HL-60/S4 (cell line): ENCODE results near the gene TRIM67.

ENCODE experiments used
- in situ Hi-C: fragments of 300-500 bp; cut with MboI; formaldehyde crosslinking; loops from 2 replicates; pipeline ENCODE4 v1.14.3; 2022; ENCODE audit warnings: low sequenced_read_pairs

The TRIM67 gene

GRCh38 chr1:231232870-231233734, 71.2 kb downstream of the TRIM67 start:
- in situ Hi-C loops, result no loop called here

GRCh38 chr1:231233735-231234417, 72.0 kb downstream of the TRIM67 start:
- in situ Hi-C loops, result no loop called here

- in situ Hi-C loops, result no loop called here
Observed at GRCh38 chr1:231234506-231234905, 72.6 kb downstream of the TRIM67 start.

GRCh38 chr1:231235526-231236207, 73.8 kb downstream of the TRIM67 start:
- in situ Hi-C loops, result no loop called here

- in situ Hi-C loops, result no loop called here
Observed at GRCh38 chr1:231236208-231236591, 74.3 kb downstream of the TRIM67 start.

GRCh38 chr1:231236938-231237337, 75.1 kb downstream of the TRIM67 start:
- in situ Hi-C loops, result no loop called here

GRCh38 chr1:231238298-231238697, 76.4 kb downstream of the TRIM67 start:
- in situ Hi-C loops, result no loop called here

- in situ Hi-C loops, result no loop called here
Observed at GRCh38 chr1:231240531-231240882, 78.6 kb downstream of the TRIM67 start.

- in situ Hi-C loops, result no loop called here
Observed at GRCh38 chr1:231240883-231241735, 79.3 kb downstream of the TRIM67 start, which contains the start of gene GNPAT. GNPAT (plus strand) TSS chr1:231241212; CDS start chr1:231241379, 167 bp downstream.

GRCh38 chr1:231241750-231242149, 79.9 kb downstream of the TRIM67 start:
- in situ Hi-C loops, result no loop called here

GRCh38 chr1:231242516-231243198, 80.8 kb downstream of the TRIM67 start:
- in situ Hi-C loops, result no loop called here

GRCh38 chr1:231248778-231249177, 86.9 kb downstream of the TRIM67 start:
- in situ Hi-C loops, result no loop called here

- in situ Hi-C loops, result no loop called here
Observed at GRCh38 chr1:231252336-231252735, 90.5 kb downstream of the TRIM67 start.

GRCh38 chr1:231260351-231260750, 98.5 kb downstream of the TRIM67 start:
- in situ Hi-C loops, result no loop called here

GRCh38 chr1:231264642-231265041, 102.8 kb downstream of the TRIM67 start:
- in situ Hi-C loops, result no loop called here

- in situ Hi-C loops, result no loop called here
Observed at GRCh38 chr1:231265379-231265778, 103.5 kb downstream of the TRIM67 start.

GRCh38 chr1:231266811-231267322, 105.0 kb downstream of the TRIM67 start:
- in situ Hi-C loops, result no loop called here
